ENCODE measurements around the gene UBXN11.
A peak's percentile ranks its signal among the peaks of the same experiment; 100 is the strongest.
"Not testable (repeated sequence)": the region's sequence is repeated elsewhere in the genome, so short reads cannot be mapped to it uniquely, and the experiment has no call there.

Gene UBXN11

DNA sequence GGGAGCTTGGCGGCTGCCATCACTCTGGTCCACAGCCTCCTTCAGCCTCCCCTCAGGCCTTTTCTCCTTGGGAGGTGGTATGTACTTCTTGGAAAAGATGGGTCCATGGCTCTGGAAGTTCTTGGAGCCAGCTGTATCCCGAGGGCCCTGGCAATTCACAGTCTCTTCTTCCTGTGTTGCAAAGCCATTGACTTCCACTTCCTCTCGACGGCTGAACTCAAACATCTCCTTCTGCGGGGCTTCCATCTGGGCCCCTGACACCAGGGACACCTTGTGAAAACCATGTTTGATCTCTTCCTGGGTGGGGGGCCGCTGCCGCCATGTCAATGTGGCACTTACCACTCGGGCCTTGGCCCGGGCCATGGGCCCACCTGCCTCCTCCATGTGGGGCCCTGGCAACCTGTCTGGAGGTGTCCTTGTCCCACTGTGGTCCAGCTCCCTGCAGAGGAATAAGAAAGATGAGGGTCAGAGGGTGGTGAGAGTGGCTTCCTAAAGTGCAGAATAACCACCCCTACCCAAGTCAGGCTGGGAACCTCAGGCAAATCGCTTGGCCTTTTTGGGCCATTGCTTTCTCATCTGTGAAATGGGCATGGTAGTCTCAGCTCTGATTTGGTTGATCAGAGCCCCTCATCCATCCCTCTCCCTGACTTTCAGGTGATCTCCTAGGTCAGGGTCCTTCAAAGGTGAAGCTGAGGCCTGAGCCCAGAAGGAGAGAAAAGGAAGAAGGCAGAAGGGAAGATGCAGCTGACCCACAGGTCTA is 40.0 kb upstream of the UBXN11 start:
- no peak overlapping the region for H3K4me3 ChIP-seq (ENCODE audit: low read length)
- no peak for TF ChIP-seq ZNF274 (IDR thresholded peaks at IDR 0.05; ENCODE audit: low read depth, low read length)

DNA sequence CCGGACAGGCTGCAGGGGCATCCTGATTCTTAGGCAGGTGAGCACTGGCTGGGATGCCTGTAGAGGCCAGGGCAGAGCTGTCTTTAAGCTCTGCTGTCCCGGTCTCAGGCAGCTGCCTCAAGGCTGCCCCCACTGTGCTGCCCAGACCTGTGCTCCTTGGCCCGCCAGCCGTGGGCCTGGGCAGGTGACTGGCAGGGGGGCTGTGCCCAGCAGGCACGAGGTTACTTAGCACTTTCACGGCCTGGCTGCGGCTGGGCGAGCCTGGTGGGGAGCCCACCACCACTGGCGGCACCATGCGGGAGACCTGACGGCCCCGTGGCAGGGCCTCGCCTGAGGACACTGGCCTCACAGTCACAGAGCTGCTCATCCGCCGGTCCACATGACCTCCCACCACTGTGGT is 39.3 kb upstream of the UBXN11 start:
- no peak overlapping the region for H3K4me3 ChIP-seq (ENCODE audit: low read length)
- no peak for TF ChIP-seq ZNF274 (IDR thresholded peaks at IDR 0.05; ENCODE audit: low read depth, low read length)

DNA sequence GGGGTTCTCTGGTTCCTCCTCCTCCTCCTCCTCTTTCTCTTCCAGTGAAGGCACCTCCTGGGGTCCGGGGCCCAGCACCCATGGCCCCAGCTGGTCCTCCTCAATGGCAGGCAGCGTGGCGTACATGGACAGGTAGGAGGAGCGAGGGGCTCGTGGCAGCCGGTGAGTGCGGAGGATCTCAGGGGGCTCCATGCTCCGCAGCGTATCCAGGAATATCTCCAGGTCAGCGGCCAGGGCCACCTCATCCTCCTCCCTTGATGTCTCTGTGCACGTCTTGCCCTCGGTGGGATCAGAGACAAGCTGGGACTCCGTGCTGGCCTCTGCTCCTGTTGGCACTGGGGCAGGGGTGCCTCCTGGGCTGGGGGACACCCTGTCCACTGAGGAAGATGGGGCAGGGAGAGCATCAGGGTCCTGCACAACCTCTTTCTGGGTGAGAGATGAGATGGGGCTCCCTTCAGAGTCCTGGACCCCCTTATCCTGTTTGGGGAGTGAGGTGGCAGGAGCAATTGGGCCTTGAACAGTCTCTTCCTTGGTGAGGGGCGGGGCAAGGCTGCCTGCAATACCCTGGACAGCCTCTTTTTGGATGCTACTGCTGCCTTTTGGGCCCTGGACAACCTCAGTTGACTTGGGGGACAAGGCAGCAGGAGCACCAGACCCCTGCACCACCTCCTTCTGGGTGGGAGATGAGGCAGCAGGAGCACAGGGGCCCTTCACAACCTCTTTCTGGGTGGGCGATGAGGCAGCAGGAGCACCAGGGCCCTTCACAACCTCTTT is 37.9 kb upstream of the UBXN11 start:
- no peak for TF ChIP-seq ZNF274 (IDR thresholded peaks at IDR 0.05; ENCODE audit: low read depth, low read length)
- H3K4me3 ChIP-seq (ENCODE audit: low read length) = no peak overlapping the region

DNA sequence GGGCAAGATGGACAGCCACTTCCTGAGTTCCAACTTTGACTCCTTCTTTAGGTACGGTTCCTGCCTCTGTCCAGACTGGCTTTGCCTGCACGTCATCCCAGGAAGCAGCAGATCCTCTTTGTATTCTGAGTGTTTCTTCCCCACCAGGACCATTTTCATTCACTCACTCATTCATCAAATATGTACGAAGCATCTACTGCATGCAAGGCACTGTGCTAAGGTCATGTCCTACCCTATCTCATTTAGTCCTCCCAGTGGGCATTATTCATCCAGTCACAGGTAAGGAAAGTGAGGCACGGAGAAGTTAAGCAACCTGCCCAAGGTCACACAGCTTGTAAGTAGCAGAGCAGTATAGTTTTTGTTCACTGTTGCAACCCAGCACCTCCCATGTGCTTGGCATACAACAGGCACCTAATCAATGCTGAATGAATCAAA is 33.6 kb upstream of the UBXN11 start:
- H3K4me3 ChIP-seq (ENCODE audit: low read length) = no peak overlapping the region
- TF ChIP-seq ZNF274 (IDR thresholded peaks at IDR 0.05; ENCODE audit: low read depth, low read length) = no peak

DNA sequence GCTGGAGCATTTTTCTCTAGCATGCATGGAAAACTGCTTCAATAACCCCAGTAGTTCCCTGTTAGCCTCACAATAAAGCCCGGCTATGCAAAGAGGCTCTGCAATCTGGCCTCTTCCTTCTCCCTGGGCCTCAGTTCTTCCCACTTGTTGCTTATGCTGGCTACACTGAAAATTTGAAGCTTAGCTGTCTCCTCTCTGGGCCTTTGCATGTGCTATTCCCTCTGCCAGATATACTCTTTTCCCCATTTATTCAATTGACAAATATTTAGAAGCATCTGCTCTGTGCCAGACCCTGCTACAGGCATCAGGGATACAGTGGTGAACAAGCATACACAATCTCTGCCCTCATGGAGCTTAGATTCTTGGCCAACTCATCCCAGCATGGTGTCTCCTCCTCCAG is 32.2 kb upstream of the UBXN11 start:
- H3K4me3 ChIP-seq (ENCODE audit: low read length) = no peak overlapping the region

DNA sequence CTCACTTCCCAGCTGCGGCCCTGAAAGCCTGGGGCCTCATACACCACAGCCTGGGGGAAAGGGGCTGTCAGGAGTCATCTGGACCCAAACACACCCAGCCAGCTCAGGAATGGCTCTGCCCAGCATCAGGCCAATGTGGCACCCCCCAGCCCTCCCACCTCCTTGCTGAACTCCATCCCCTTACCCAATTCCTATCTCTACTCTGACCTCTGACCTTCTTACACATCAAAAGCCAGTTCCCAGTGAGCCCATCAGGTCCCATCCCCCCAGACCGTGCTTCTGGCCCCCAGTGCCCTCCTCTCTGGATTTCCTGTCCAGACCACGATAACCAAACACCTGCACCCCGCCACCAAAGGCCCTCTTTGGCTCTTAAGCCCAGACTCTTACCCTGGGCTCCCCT is 31.2 kb upstream of the UBXN11 start:
- no peak for TF ChIP-seq ZNF274 (IDR thresholded peaks at IDR 0.05; ENCODE audit: low read depth, low read length)
- H3K4me3 ChIP-seq (ENCODE audit: low read length) = no peak overlapping the region

More for the DNA sequence above, 32.2 kb upstream of the UBXN11 start:
- TF ChIP-seq ZNF274 (IDR thresholded peaks at IDR 0.05; ENCODE audit: low read depth, low read length) = no peak

DNA sequence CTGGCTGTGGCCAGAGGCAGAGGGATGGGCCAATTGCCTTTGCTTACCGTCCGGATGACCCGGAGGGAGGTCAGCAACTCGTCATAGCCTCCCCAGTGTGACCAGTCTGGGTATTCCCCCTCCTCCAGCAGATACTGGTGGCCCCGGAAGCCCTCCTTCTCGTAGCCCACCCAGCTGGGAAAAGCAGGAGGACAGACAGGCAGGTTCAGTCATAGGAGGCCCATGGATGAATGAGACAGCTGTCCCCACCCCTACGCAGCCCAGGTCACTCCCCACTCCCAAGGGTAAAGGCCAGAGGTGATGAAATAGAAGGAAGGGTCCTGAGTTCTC is 30.7 kb upstream of the UBXN11 start:
- no peak for TF ChIP-seq ZNF274 (IDR thresholded peaks at IDR 0.05; ENCODE audit: low read depth, low read length)
- H3K4me3 ChIP-seq (ENCODE audit: low read length) = no peak overlapping the region

DNA sequence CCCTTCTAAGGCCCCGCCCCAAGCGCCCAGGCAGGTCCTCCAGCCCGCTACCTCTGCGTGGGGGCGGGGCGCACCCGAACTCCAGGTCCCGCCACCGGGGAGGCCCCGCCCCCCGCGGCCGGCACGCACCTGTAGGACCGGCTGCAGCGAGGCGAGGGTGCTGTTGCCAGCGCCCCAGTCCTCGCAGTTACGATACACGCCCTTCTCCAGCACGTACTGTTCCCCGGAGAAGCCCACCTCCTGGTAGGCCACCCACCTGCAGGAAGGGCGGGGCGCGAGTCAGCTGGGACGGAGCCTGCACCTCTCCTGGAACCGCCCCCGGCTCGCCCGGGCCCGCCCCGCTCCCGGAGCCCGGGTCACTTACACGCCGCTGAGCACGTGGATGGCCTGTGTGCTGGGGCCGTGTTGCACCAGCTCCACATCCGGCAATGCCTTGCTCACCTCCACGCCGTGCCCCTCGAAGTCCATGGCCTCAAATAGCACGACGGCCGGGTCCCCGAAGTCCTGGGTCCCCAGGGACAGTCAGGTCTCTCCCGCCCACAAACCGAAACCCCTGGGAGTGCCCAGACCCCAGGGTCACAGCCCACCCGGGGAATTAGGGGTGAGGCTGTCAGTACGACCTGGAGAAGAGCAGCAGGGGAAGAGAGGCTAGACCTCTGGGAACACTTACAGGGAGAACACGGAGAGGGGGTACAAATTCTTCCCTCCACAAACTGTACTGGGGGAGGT is 30.2 kb upstream of the UBXN11 start:
- no peak for TF ChIP-seq ZNF274 (IDR thresholded peaks at IDR 0.05; ENCODE audit: low read depth, low read length)
- peak overlapping the region; percentile 47; the same call in 1 of the 2 replicates for H3K4me3 ChIP-seq (ENCODE audit: low read length)

DNA sequence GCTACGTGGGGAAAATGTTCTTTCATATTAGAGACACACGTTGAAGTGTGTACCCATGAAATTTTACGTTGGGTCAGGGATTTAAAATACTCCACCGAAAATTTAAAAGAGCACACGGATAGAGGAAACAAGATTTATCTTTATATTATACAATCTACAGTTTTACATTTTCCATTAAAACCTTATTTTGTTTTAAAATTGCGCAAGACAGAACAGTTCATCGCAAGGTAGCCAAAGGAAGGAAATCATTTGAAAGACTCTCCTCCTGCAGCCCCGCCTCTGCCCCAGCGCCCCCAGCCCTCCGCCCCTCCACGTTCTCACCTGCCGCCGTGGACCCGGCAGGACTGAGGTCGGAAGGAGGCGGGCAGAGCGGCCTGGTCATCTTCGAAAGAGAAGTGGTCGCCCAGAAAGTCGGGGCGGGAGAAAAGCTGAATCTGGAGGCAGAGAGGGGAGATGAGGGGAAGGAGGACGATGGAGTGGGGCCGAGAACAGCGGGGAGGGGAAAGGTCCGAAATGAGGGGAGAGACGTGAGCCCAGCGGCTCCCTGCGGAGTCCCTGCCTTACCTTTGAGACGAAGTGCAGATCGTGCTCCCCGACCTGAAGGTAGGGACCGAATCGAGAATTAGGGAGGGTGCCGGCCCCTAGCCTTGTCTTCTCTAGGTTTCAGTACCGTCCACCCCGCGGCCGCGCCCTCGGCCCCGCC is 29.5 kb upstream of the UBXN11 start:
- TF ChIP-seq ZNF274 (IDR thresholded peaks at IDR 0.05; ENCODE audit: low read depth, low read length) = no peak
- peak overlapping the region; percentile 47; the same call in 1 of the 2 replicates for H3K4me3 ChIP-seq (ENCODE audit: low read length)

DNA sequence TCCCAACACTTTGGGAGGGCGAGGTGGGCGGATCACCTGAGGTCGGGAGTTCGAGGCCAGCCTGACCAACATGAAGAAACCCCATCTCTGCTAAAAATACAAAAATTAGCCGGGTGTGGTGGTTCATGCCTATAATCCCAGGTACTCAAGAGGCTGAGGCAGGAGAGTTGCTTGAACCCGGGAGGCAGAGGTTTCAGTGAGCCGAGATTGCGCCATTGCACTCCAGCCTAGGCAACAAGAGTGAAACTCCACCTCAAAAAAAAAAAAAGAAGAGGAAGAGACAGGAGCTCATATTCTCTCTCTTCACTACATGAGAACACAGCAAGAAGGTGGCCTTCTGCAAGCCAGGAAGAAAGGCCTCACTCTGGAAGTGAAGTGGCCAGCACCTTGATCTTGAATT is 26.9 kb upstream of the UBXN11 start:
- H3K4me3 ChIP-seq (ENCODE audit: low read length) = not testable (repeated sequence)

DNA sequence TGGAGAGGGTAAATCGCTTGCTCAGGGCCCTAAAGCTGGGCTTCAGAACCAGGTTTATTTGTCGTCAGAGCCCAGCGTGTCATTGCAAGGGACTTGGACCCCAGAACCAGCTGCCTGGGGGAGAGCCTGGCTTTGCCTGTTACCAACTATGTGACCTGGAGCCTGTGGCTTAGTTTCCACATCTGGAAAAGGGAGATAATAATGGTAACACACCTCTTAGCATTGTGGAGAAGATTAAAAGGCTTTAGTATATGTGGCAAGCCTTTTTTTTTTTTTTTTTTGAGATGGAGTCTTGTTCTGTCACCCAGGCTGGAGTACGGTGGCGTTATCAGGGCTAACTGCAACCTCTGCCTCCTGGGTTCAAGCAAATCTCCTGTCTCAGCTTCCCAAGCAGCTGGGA is 23.8 kb upstream of the UBXN11 start:
- H3K4me3 ChIP-seq (ENCODE audit: low read length) = no peak overlapping the region
- no peak for TF ChIP-seq ZNF274 (IDR thresholded peaks at IDR 0.05; ENCODE audit: low read depth, low read length)

DNA sequence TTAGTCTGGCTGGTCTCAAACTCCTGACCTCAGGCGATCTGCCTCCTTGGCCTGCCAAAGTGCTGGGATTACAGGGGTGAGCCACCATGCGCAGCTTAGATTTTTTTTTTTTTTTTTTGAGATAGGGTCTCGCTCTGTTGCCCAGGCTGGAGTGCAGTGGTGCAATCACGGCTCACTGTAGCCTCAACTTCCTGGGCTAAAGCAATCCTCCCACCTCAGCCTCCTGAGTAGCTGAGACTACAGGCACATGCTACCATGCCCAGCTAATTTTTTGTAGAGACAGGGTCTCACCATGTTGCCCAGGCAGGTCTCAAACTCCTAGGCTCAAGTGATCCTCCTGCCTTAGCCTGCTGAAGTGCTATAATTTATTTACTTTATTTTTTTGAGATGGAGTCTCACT is 22.9 kb upstream of the UBXN11 start:
- H3K4me3 ChIP-seq (ENCODE audit: low read length) = not testable (repeated sequence)

DNA sequence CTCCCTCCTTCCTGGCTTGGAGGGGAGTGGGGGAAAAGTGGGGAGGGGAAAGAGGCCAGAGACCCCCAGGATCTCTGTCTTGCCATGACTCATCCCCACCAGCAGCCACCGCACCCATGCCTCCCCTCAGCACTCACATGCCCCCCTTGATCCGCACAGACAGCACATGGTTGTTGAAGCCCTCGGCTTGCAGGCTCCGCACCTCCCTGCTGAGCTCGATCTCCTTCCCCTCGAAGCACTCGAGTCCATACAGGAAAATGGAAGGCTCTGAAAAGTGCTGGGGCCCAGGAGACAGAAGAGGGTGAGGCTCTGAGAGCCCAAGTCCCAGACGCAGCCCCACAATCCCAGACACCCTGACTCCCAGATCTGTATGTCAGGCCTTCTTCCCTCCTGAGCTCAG is 22.2 kb upstream of the UBXN11 start:
- no peak for TF ChIP-seq ZNF274 (IDR thresholded peaks at IDR 0.05; ENCODE audit: low read depth, low read length)
- H3K4me3 ChIP-seq (ENCODE audit: low read length) = no peak overlapping the region

DNA sequence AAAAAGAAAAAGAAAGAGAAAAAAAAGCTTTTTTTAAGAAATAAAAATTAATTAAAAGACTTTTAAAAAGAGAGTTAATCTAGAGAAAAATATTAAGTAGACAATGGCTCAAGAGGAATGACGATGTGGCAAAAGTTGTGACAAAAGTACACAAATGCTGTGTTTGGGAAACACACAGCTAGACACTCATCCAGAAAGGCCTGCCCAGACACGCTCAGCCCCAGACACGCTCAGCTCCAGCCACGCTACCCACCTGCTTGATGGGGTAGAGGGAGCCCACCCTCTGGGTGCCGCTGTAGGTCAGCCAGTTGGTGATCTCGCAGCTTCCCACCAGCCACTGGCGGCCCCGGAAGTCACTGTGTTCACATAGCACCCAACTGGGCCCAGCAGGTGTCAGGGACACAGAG is 21.5 kb upstream of the UBXN11 start:
- no peak for TF ChIP-seq ZNF274 (IDR thresholded peaks at IDR 0.05; ENCODE audit: low read depth, low read length)

More for the DNA sequence above, 21.5 kb upstream of the UBXN11 start:
- no peak overlapping the region for H3K4me3 ChIP-seq (ENCODE audit: low read length)

Data from GM08714 (cell line).